Astrocyte of the spinal cord (primary cell): ENCODE results near the gene BAIAP2.

ENCODE experiments used
- DNase-seq: peaks from one replicate; pipeline ENCODE4 v3.0.0; 2011; ENCODE audit warnings: low read depth, low spot score
- H3K4me3 ChIP-seq: 2 replicates; pipeline ENCODE4 v1.5.1; 2011; ENCODE audit warnings: low read depth, mild to moderate bottlenecking, low read length, moderate library complexity
- CTCF ChIP-seq: IDR thresholded peaks from 2 replicates; pipeline ENCODE4 v1.5.1; 2012; ENCODE audit warnings: low read depth, mild to moderate bottlenecking, low read length, inconsistent platforms
- in situ Hi-C: cut with HindIII; loops from 2 replicates; pipeline ENCODE4 v1.10.0; 2017; ENCODE audit warnings: low sequenced_read_pairs

BAIAP2 gene

GRCh38 chr17:81086789-81087551, 52.0 kb downstream of the BAIAP2 start:
- in situ Hi-C loops: no loop called here
- TF ChIP-seq CTCF: no peak
- DNase-seq: no peak

GRCh38 chr17:81090361-81091136, 55.6 kb downstream of the BAIAP2 start:
- DNase-seq: no peak
- TF ChIP-seq CTCF: no peak

More at GRCh38 chr17:81086789-81087551, 52.0 kb downstream of the BAIAP2 start:
- H3K4me3 ChIP-seq: no peak overlapping the region

GRCh38 chr17:81091154-81091553, 56.2 kb downstream of the BAIAP2 start:
- in situ Hi-C loops: no loop called here
- no peak for DNase-seq
- no peak for TF ChIP-seq CTCF
- H3K4me3 ChIP-seq: no peak overlapping the region

More at GRCh38 chr17:81090361-81091136, 55.6 kb downstream of the BAIAP2 start:
- in situ Hi-C loops: no loop called here
- H3K4me3 ChIP-seq: no peak overlapping the region

- H3K4me3 ChIP-seq: no peak overlapping the region
- no peak for TF ChIP-seq CTCF
- DNase-seq: no peak
- in situ Hi-C loops: no loop called here
Measured at GRCh38 chr17:81091774-81092517, 57.0 kb downstream of the BAIAP2 start.

- no peak overlapping the region for H3K4me3 ChIP-seq
- in situ Hi-C loops: no loop called here
- DNase-seq: no peak
- TF ChIP-seq CTCF: no peak
Measured at GRCh38 chr17:81092518-81093095, 57.7 kb downstream of the BAIAP2 start.
